Ovary (tissue), 3 donors: ENCODE results near the gene EXOC2.

ENCODE experiments used
- CTCF ChIP-seq, 3 donors: fragments of 450-650 bp in 2 of 3; fragments of 200-600 bp in 1 of 3; IDR thresholded peaks; one replicate each; pipeline versions ENCODE4 v1.5.1 to v1.8.0; 2016 to 2022; ENCODE audit warnings: antibody characterized with exemption in 3 of 3, mild to moderate bottlenecking in 1 of 3
- EP300 ChIP-seq: sonication (generic); formaldehyde crosslinking; IDR thresholded peaks from one replicate; pipeline ENCODE4 v1.6.1; 2017; ENCODE audit warnings: antibody characterized with exemption
- POLR2A ChIP-seq: fragments of 450-650 bp; IDR thresholded peaks from one replicate; pipeline ENCODE4 v1.6.1; 2017; ENCODE audit warnings: antibody characterized with exemption, mild to moderate bottlenecking, moderate library complexity
- donor health status: DM: no; HTN: no; CAD: no.

- no peak for TF ChIP-seq POLR2A
- no peak for TF ChIP-seq CTCF (IDR thresholded peaks at IDR 0.05)
- no peak for TF ChIP-seq EP300
Observed at GRCh38 chr6:467671-468082, 225.3 kb downstream of the EXOC2 start.
